SK-N-SH treated with all-trans-retinoic acid at 6 μM for 48 hours (cell line): ENCODE data around the gene TMEM51.
A peak's percentile ranks its signal among the peaks of the same experiment; 100 is the strongest.

ENCODE experiments used
- ATAC-seq: fragments of 200-7000 bp; cut with Tn5 transposase; 3 replicates; pipeline ENCODE4 v1.9.1; 2020; ENCODE audit warnings: mild to moderate bottlenecking, moderate library complexity
- ARNTL ChIP-seq: fragments of 450-650 bp; formaldehyde crosslinking; IDR thresholded peaks from 2 replicates; pipeline ENCODE4 v1.5.0; 2020; ENCODE audit warnings: low read depth, mild to moderate bottlenecking, moderate library complexity, borderline replicate concordance
- BACH2 ChIP-seq: fragments of 250-450 bp; sonication (Bioruptor Pico); IDR thresholded peaks from 2 replicates; pipeline ENCODE4 v1.9.0; 2021; ENCODE audit warnings: mild to moderate bottlenecking, borderline replicate concordance
- CREB5 ChIP-seq: fragments of 250-450 bp; sonication (Bioruptor Pico); IDR thresholded peaks from 2 replicates; pipeline ENCODE4 v1.5.1; 2020; ENCODE audit warnings: low read depth, mild to moderate bottlenecking, moderate library complexity
- CSDC2 ChIP-seq: fragments of 250-450 bp; sonication (Bioruptor Pico); IDR thresholded peaks from 2 replicates; pipeline ENCODE4 v1.5.0; 2020; ENCODE audit warnings: mild to moderate bottlenecking, moderate library complexity
- ESRRG ChIP-seq: fragments of 250-450 bp; sonication (Bioruptor Pico); IDR thresholded peaks from 2 replicates; pipeline ENCODE4 v1.6.1; 2021; ENCODE audit warnings: mild to moderate bottlenecking
- ISL1 ChIP-seq: fragments of 250-450 bp; sonication (Bioruptor Pico); IDR thresholded peaks from 2 replicates; pipeline ENCODE4 v2.1.2; 2022; ENCODE audit warnings: mild to moderate bottlenecking, moderate library complexity
- OSR1 ChIP-seq: fragments of 250-450 bp; sonication (Bioruptor Pico); IDR thresholded peaks from 2 replicates; pipeline ENCODE4 v1.8.0; 2022; ENCODE audit warnings: moderate library complexity, mild to moderate bottlenecking, inconsistent platforms
- PATZ1 ChIP-seq: fragments of 250-450 bp; sonication (Bioruptor Pico); IDR thresholded peaks from 2 replicates; pipeline ENCODE4 v1.8.0; 2020; ENCODE audit warnings: mild to moderate bottlenecking, moderate library complexity, borderline replicate concordance
- POU6F1 ChIP-seq: fragments of 250-450 bp; sonication (Bioruptor Pico); IDR thresholded peaks from 2 replicates; pipeline ENCODE4 v1.8.0; 2021; ENCODE audit warnings: low read depth, mild to moderate bottlenecking, moderate library complexity, borderline replicate concordance
- PPARA ChIP-seq: fragments of 250-450 bp; sonication (Bioruptor Pico); IDR thresholded peaks from 2 replicates; pipeline ENCODE4 v1.5.0; 2020; ENCODE audit warnings: mild to moderate bottlenecking, borderline replicate concordance
- RARB ChIP-seq: fragments of 250-450 bp; sonication (Bioruptor Pico); IDR thresholded peaks from 2 replicates; pipeline ENCODE4 v1.8.0; 2021; ENCODE audit warnings: mild to moderate bottlenecking, moderate library complexity
- SNAI2 ChIP-seq: fragments of 250-450 bp; sonication (Bioruptor Pico); IDR thresholded peaks from 2 replicates; pipeline ENCODE4 v1.5.0; 2020; ENCODE audit warnings: mild to moderate bottlenecking, moderate library complexity
- TCF4 ChIP-seq: fragments of 250-450 bp; sonication (Bioruptor Pico); IDR thresholded peaks from 2 replicates; pipeline ENCODE4 v1.8.0; 2021; ENCODE audit warnings: mild to moderate bottlenecking, moderate library complexity, borderline replicate concordance
- TOX ChIP-seq: fragments of 250-450 bp; sonication (Bioruptor Pico); IDR thresholded peaks from 2 replicates; pipeline ENCODE4 v1.8.0; 2021; ENCODE audit warnings: mild to moderate bottlenecking, moderate library complexity, borderline replicate concordance
- TSHZ2 ChIP-seq: fragments of 250-450 bp; sonication (Bioruptor Pico); IDR thresholded peaks from 2 replicates; pipeline ENCODE4 v1.5.0; 2020; ENCODE audit warnings: mild to moderate bottlenecking, moderate library complexity
- ZC3H10 ChIP-seq: fragments of 250-450 bp; sonication (Bioruptor Pico); IDR thresholded peaks from 2 replicates; pipeline ENCODE4 v1.5.1; 2021; ENCODE audit warnings: mild to moderate bottlenecking, moderate library complexity
- ZFP3 ChIP-seq: fragments of 250-450 bp; sonication (Bioruptor Pico); IDR thresholded peaks from 2 replicates; pipeline ENCODE4 v1.5.0; 2020; ENCODE audit warnings: mild to moderate bottlenecking, moderate library complexity
- ZFP30 ChIP-seq: fragments of 450-650 bp; formaldehyde crosslinking; IDR thresholded peaks from 2 replicates; pipeline ENCODE4 v1.5.0; 2022; ENCODE audit warnings: mild to moderate bottlenecking, moderate library complexity
- ZNF70 ChIP-seq: fragments of 450-650 bp; formaldehyde crosslinking; IDR thresholded peaks from 2 replicates; pipeline ENCODE4 v1.5.0; 2020; ENCODE audit warnings: mild to moderate bottlenecking, moderate library complexity
- ZNF8 ChIP-seq: fragments of 450-650 bp; formaldehyde crosslinking; IDR thresholded peaks from 2 replicates; pipeline ENCODE4 v1.5.0; 2020; ENCODE audit warnings: mild to moderate bottlenecking, moderate library complexity

Gene TMEM51

GRCh38 chr1:15207031-15207828 lies 53.7 kb downstream of the TMEM51 start:
- TF ChIP-seq SNAI2 (CRISPR knock-in tag) = no peak
- TF ChIP-seq ISL1 (CRISPR knock-in tag) = no peak
- TF ChIP-seq ZC3H10 (CRISPR knock-in tag) = no peak
- TF ChIP-seq, all 23 proteins: peak for 0
- 0 out of 3 replicates have a peak, but pooled peaks have one; percentile 18 for ATAC-seq

- ATAC-seq = no peak
Measured at GRCh38 chr1:15207829-15208429, 54.4 kb downstream of the TMEM51 start.

GRCh38 chr1:15210651-15211375 lies 57.3 kb downstream of the TMEM51 start:
- ATAC-seq = no peak
- no peak for TF ChIP-seq PATZ1 (CRISPR knock-in tag)
- no peak for TF ChIP-seq ZNF70 (CRISPR knock-in tag)
- TF ChIP-seq ZNF8 (CRISPR knock-in tag) = no peak
- no peak for TF ChIP-seq ZFP30 (CRISPR knock-in tag)
- TF ChIP-seq TOX (CRISPR knock-in tag) = no peak
- no peak for TF ChIP-seq OSR1 (CRISPR knock-in tag)
- no peak for TF ChIP-seq POU6F1 (CRISPR knock-in tag)

More at GRCh38 chr1:15207829-15208429, 54.4 kb downstream of the TMEM51 start:
- TF ChIP-seq ZC3H10 (CRISPR knock-in tag) (no peak), TCF4 (CRISPR knock-in tag) (no peak), ISL1 (CRISPR knock-in tag) (no peak), ARNTL (CRISPR knock-in tag) (no peak), PATZ1 (CRISPR knock-in tag) (no peak), ZFP3 (CRISPR knock-in tag) (no peak), RARB (CRISPR knock-in tag) (no peak), CREB5 (CRISPR knock-in tag) (no peak), ESRRG (no peak), BACH2 (CRISPR knock-in tag) (no peak), ZNF8 (CRISPR knock-in tag) (no peak), CSDC2 (no peak), TOX (CRISPR knock-in tag) (no peak), PPARA (CRISPR knock-in tag) (no peak), TSHZ2 (CRISPR knock-in tag) (no peak), SNAI2 (CRISPR knock-in tag) (no peak)
